SU-DHL-6 (cell line): ENCODE measurements around the gene LDLRAD3.

Experiments
- EZH2phosphoT487 ChIP-seq: fragments of 200-600 bp; sonication (generic), shearing (Covaris generic); conservative IDR thresholded peaks from 2 replicates; pipeline ENCODE4 v1.6.1; 2018; ENCODE audit warnings: mild to moderate bottlenecking, antibody characterized with exemption, low read length, moderate library complexity, mixed read lengths
- TF ChIP-seq, protein P1 (sequence below): fragments of 200-600 bp; sonication (generic); IDR thresholded peaks from one replicate; pipeline ENCODE4 v1.5.1; 2017; ENCODE audit warnings: antibody characterized with exemption, mild to moderate bottlenecking, low read length, moderate library complexity; ENCODE audit not compliant: insufficient read depth, poor library complexity, severe bottlenecking

DNA sequence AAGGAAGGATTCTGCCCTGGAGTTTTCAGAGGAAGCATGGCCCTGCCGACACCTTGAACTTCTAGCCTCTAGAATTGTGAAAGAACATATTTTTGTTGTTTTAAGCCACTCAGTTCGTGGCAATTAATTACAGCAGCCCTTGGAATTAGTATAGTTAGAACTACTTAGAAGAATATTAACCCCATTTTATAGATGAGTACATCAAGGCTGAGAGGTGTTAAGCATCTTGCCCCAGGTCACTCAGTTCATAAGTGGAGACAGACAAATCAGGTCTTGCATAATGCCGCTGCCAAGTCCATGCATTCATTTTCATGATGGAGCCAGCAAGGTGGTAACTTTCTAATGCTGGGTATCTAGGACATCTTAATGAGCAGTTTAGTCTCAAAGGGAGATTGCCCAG lies 26.6 kb downstream of the LDLRAD3 start:
- TF ChIP-seq, protein P1, sequence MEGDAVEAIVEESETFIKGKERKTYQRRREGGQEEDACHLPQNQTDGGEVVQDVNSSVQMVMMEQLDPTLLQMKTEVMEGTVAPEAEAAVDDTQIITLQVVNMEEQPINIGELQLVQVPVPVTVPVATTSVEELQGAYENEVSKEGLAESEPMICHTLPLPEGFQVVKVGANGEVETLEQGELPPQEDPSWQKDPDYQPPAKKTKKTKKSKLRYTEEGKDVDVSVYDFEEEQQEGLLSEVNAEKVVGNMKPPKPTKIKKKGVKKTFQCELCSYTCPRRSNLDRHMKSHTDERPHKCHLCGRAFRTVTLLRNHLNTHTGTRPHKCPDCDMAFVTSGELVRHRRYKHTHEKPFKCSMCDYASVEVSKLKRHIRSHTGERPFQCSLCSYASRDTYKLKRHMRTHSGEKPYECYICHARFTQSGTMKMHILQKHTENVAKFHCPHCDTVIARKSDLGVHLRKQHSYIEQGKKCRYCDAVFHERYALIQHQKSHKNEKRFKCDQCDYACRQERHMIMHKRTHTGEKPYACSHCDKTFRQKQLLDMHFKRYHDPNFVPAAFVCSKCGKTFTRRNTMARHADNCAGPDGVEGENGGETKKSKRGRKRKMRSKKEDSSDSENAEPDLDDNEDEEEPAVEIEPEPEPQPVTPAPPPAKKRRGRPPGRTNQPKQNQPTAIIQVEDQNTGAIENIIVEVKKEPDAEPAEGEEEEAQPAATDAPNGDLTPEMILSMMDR = no peak
- no peak for TF ChIP-seq EZH2phosphoT487
